ENCODE measurements around the gene SLAMF6. TPM values are rescaled to one million over a fixed set of nuclear protein-coding genes. Genes with fewer than 3 reads are reported as not detected.
"Not testable (repeated sequence)": the region's sequence is repeated elsewhere in the genome, so short reads cannot be mapped to it uniquely, and the experiment has no call there.

The SLAMF6 gene
- total and polyA plus RNA-seq, 9 donors, result 0.13 to 4.2 (median 0.47) TPM; not detected in 1

DNA sequence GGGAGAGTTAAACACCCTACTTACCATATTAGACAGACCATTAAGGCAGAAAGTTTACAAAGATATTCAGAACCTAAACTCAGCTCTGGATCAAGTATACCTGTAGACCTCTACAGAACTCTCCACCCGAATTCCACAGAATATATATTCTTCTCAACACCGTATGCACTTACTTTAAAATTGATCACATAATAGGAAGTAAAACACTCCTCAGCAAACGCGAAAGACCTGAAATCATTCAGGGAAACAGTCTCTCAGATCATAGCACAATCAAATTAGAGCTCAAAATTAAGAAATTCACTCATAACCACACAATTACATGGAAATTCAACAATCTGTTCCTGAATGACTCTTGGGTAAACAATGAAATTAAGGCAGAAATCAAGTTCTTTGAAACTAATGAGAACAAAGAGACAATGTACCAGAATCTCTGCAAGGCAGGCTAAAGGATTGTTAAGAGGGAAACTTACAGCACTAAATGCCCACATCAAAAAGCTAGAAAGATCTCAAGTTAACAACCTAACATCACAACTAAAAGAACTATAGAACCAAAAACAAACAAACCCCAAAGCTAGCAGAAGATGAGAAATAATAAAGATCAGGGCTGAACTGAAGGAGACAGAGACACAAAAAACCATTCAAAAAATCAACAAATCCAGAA is 37.1 kb upstream of the SLAMF6 start:
- no peaks in the 10 kb centered on the region for H3K9me3 ChIP-seq
- no peak overlapping the region for H3K4me3 ChIP-seq
- no peaks in the 10 kb centered on the region for H3K36me3 ChIP-seq
- no peak for DNase-seq
- no peaks in the 10 kb centered on the region for H3K4me1 ChIP-seq (ENCODE audit: insufficient read depth)
- H3K27ac ChIP-seq, result no peak overlapping the region
- H3K27me3 ChIP-seq, result no peaks in the 10 kb centered on the region
- TF ChIP-seq POLR2A (IDR thresholded peaks at IDR 0.05) (no peak), EP300 (IDR thresholded peaks at IDR 0.05) (no peak)
- TF ChIP-seq, protein P1, sequence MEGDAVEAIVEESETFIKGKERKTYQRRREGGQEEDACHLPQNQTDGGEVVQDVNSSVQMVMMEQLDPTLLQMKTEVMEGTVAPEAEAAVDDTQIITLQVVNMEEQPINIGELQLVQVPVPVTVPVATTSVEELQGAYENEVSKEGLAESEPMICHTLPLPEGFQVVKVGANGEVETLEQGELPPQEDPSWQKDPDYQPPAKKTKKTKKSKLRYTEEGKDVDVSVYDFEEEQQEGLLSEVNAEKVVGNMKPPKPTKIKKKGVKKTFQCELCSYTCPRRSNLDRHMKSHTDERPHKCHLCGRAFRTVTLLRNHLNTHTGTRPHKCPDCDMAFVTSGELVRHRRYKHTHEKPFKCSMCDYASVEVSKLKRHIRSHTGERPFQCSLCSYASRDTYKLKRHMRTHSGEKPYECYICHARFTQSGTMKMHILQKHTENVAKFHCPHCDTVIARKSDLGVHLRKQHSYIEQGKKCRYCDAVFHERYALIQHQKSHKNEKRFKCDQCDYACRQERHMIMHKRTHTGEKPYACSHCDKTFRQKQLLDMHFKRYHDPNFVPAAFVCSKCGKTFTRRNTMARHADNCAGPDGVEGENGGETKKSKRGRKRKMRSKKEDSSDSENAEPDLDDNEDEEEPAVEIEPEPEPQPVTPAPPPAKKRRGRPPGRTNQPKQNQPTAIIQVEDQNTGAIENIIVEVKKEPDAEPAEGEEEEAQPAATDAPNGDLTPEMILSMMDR (IDR thresholded peaks at IDR 0.05), result no peak
- intact Hi-C loops (cut with DNase I), result no loop called here
- WGBS, 3 donors, result 80 to 83% (median 80%) methylated on average over 4 of the region's 4 CpGs

GRCh38 chr1:160559437-160559836 is 36.4 kb upstream of the SLAMF6 start:
- H3K27me3 ChIP-seq; intact Hi-C loops (cut with DNase I); H3K36me3 ChIP-seq; DNase-seq; H3K9me3 ChIP-seq; H3K4me3 ChIP-seq; H3K4me1 ChIP-seq (ENCODE audit: insufficient read depth); H3K27ac ChIP-seq: not testable (repeated sequence)
- 72 to 94% (median 89%) methylated on average over 3 of the region's 3 CpGs for WGBS, 3 donors

GRCh38 chr1:160558660-160559380 is 35.8 kb upstream of the SLAMF6 start:
- Histone ChIP-seq H3K36me3 (no peaks in the 10 kb centered on the region), H3K27me3 (no peaks in the 10 kb centered on the region), H3K4me1 (ENCODE audit: insufficient read depth) (no peaks in the 10 kb centered on the region), H3K4me3 (no peak overlapping the region), H3K27ac (no peak overlapping the region), H3K9me3 (no peaks in the 10 kb centered on the region)
- intact Hi-C loops (cut with DNase I), result no loop called here
- DNase-seq, result no peak
- WGBS, 3 donors, result 80 to 84% (median 83%) methylated on average over 4 of the region's 4 CpGs
- no peak for TF ChIP-seq EP300 (IDR thresholded peaks at IDR 0.05)
- TF ChIP-seq, protein P1 (IDR thresholded peaks at IDR 0.05), result no peak
- TF ChIP-seq POLR2A (IDR thresholded peaks at IDR 0.05), result no peak

DNA sequence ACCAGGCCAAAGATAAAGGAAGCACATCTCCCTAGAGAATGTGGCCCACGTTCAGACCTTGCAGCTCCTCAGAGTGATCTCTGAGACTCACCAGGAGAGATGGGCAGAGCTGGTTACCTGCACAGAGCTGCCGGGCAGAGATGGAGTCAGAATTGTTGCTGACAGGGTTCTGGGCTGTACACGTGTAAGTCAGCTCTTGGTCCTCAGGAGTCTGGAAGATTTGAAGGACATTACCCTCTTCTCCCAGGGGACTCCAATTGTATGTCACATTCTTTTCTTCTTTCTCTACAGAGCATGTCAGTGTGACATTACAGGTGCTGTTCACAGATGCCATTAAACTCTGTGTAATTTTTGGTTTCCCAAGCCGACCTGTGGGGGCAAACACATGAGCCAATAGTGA is 30.7 kb upstream of the SLAMF6 start:
- WGBS, 3 donors, result 61 to 67% (median 64%) methylated on average over 4 of the region's 4 CpGs
- H3K27me3 ChIP-seq, result no peaks in the 10 kb centered on the region
- no peaks in the 10 kb centered on the region for H3K4me1 ChIP-seq (ENCODE audit: insufficient read depth)
- no peak overlapping the region for H3K27ac ChIP-seq
- no peak for DNase-seq
- no peaks in the 10 kb centered on the region for H3K36me3 ChIP-seq
- H3K4me3 ChIP-seq, result no peak overlapping the region
- no peaks in the 10 kb centered on the region for H3K9me3 ChIP-seq
- TF ChIP-seq, protein P1 (IDR thresholded peaks at IDR 0.05), result no peak
- no peak for TF ChIP-seq POLR2A (IDR thresholded peaks at IDR 0.05)
- no peak for TF ChIP-seq EP300 (IDR thresholded peaks at IDR 0.05)
- intact Hi-C loops (cut with DNase I), result no loop called here

DNA sequence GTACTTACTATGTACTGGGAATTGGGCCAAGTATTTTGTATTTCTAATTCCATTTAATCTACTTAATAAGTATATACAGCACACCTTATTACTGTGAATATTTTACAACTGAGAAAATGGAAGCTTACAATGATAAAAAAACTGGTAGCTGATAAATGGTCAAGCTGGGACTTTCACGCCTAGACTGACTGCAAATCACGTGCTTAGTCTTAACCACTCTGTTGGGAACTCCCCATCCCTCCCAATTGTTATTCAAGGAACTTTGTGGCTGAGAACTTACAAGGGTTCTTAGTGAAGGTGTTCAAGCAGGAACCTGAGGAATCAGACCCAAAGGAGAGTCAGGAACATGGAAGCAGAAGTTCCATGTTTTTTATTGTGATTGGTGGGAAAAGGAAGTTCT is 29.4 kb upstream of the SLAMF6 start:
- no peaks in the 10 kb centered on the region for H3K27me3 ChIP-seq
- no peaks in the 10 kb centered on the region for H3K4me1 ChIP-seq (ENCODE audit: insufficient read depth)
- DNase-seq, result no peak
- H3K36me3 ChIP-seq, result no peaks in the 10 kb centered on the region
- intact Hi-C loops (cut with DNase I), result no loop called here
- TF ChIP-seq EP300 (IDR thresholded peaks at IDR 0.05) (no peak), POLR2A (IDR thresholded peaks at IDR 0.05) (no peak)
- TF ChIP-seq, protein P1 (IDR thresholded peaks at IDR 0.05), result no peak
- H3K9me3 ChIP-seq, result no peaks in the 10 kb centered on the region
- no peak overlapping the region for H3K27ac ChIP-seq
- H3K4me3 ChIP-seq, result no peak overlapping the region
- WGBS, 3 donors, result 73 to 78% (median 77%) methylated on average over 2 of the region's 2 CpGs

Data from ovary (tissue), 9 donors.